PFSK-1 (cell line): ENCODE measurements around the gene NIPAL3.

Experiments used
- FOXP2 ChIP-seq: optimal IDR thresholded peaks from 2 replicates; pipeline ENCODE3; 2011; ENCODE audit warnings: borderline replicate concordance, control low read depth, inconsistent platforms; ENCODE audit not compliant: insufficient read depth; ENCODE audit errors: extremely low read length, extremely low read depth
- POLR2AphosphoS5 ChIP-seq: IDR thresholded peaks from 2 replicates; pipeline ENCODE4 v1.6.1; 2012; ENCODE audit warnings: low read depth, mild to moderate bottlenecking, control low read depth, low read length, moderate library complexity
- REST ChIP-seq, 2 experiments: IDR thresholded peaks; 2 replicates each; pipeline versions ENCODE4 v1.6.1 to v1.8.0; 2011 to 2012; ENCODE audit warnings: low read depth in 2 of 2, low read length in 2 of 2, control low read depth in 1 of 2, inconsistent platforms in 1 of 2, mild to moderate bottlenecking in 1 of 2, moderate library complexity in 1 of 2; ENCODE audit not compliant: insufficient read depth in 1 of 2
- SIN3A ChIP-seq: IDR thresholded peaks from 2 replicates; pipeline ENCODE4 v1.6.1; 2012; ENCODE audit warnings: mild to moderate bottlenecking, low read length, moderate library complexity, borderline replicate concordance; ENCODE audit not compliant: insufficient read depth
- TAF1 ChIP-seq: IDR thresholded peaks from 2 replicates; pipeline ENCODE4 v1.6.1; 2012; ENCODE audit warnings: low read length, control low read depth, borderline replicate concordance; ENCODE audit not compliant: insufficient read depth

- TF ChIP-seq REST (IDR thresholded peaks at IDR 0.05; ENCODE audit: insufficient read depth in 1 of 2, low read depth in 2 of 2, low read length in 2 of 2) = no peak
- no peak for TF ChIP-seq TAF1
- TF ChIP-seq SIN3A = no peak
- TF ChIP-seq POLR2AphosphoS5 = no peak
- TF ChIP-seq FOXP2 = no peak
These were observed 9.8 kb downstream of the NIPAL3 start for GRCh38 chr1:24425441-24425840.
